Osteoblast (primary cell): Measurements from ENCODE around the gene GALNT10. TPM values are rescaled to one million over a fixed set of nuclear protein-coding genes. Genes with fewer than 3 reads are reported as not detected.

Experiments
- DNase-seq: peaks from one replicate; pipeline ENCODE4 v3.0.0; 2011; ENCODE audit warnings: low spot score, mixed read lengths; ENCODE audit not compliant: insufficient read length; ENCODE audit errors: missing footprints
- H2AFZ ChIP-seq: 2 replicates; pipeline ENCODE4 v1.6.0; 2011; ENCODE audit warnings: mild to moderate bottlenecking, low read length
- H3K27ac ChIP-seq: 2 replicates; pipeline ENCODE4 v1.5.1; 2011; ENCODE audit warnings: mild to moderate bottlenecking, low read depth, low read length, moderate library complexity
- H3K27me3 ChIP-seq: 2 replicates; pipeline ENCODE4 v1.6.0; 2012; ENCODE audit warnings: mild to moderate bottlenecking, control low read depth, inconsistent platforms, low read length, moderate library complexity; ENCODE audit not compliant: insufficient read depth
- H3K36me3 ChIP-seq: 2 replicates; pipeline ENCODE4 v1.5.1; 2011; ENCODE audit warnings: mild to moderate bottlenecking, low read length, control low read depth, moderate library complexity; ENCODE audit not compliant: insufficient read depth
- H3K4me1 ChIP-seq: 2 replicates; pipeline ENCODE4 v1.5.1; 2011; ENCODE audit warnings: mild to moderate bottlenecking, low read length, control low read depth, moderate library complexity; ENCODE audit not compliant: insufficient read depth
- H3K4me2 ChIP-seq: 2 replicates; pipeline ENCODE4 v1.6.0; 2011; ENCODE audit warnings: mild to moderate bottlenecking, low read length; ENCODE audit not compliant: insufficient read depth
- H3K4me3 ChIP-seq: fragments of 200-600 bp; sonication (generic); 3 replicates; pipeline ENCODE4 v1.5.1; 2012; ENCODE audit warnings: mild to moderate bottlenecking, low read length, inconsistent platforms; ENCODE audit not compliant: insufficient read depth
- H3K79me2 ChIP-seq: 2 replicates; pipeline ENCODE4 v1.6.0; 2012; ENCODE audit warnings: mild to moderate bottlenecking, low read length, control low read depth, inconsistent platforms; ENCODE audit not compliant: insufficient read depth
- H3K9me3 ChIP-seq: 2 replicates; pipeline ENCODE4 v1.5.1; 2011; ENCODE audit warnings: low read depth, low read length, control low read depth
- H4K20me1 ChIP-seq: 2 replicates; pipeline ENCODE4 v1.6.0; 2012; ENCODE audit warnings: mild to moderate bottlenecking, low read length, control low read depth; ENCODE audit not compliant: insufficient read depth
- CTCF ChIP-seq: IDR thresholded peaks from 2 replicates; pipeline ENCODE4 v1.5.1; 2011; ENCODE audit warnings: mild to moderate bottlenecking, low read depth, low read length, moderate library complexity; ENCODE audit errors: extremely low read depth
- total RNA-seq: library from RNA; depleted of rRNA; stranded (reverse); fragments of >200 nt; gene quantifications from 2 replicates; pipeline ENCODE4 v1.2.3, GENCODE V29; 2012

Gene GALNT10
- total RNA-seq, 1 donor: 62.2 TPM

GRCh38 chr5:154449786-154450185 is 259.3 kb downstream of the GALNT10 start:
- no peak overlapping the region for H3K27ac ChIP-seq
- peaks cover 49% of the 10 kb centered on the region for H3K79me2 ChIP-seq
- no peaks in the 10 kb centered on the region for H3K27me3 ChIP-seq
- H4K20me1 ChIP-seq: peaks cover 21% of the 10 kb centered on the region
- H3K9me3 ChIP-seq: no peaks in the 10 kb centered on the region
- no peak overlapping the region for H3K4me3 ChIP-seq
- peaks cover 10% of the 10 kb centered on the region for H3K4me1 ChIP-seq
- DNase-seq: no peak
- peaks cover 26% of the 10 kb centered on the region for H3K36me3 ChIP-seq
- no peak overlapping the region for H2AFZ ChIP-seq
- H3K4me2 ChIP-seq: no peak overlapping the region
- TF ChIP-seq CTCF: no peak

GRCh38 chr5:154451957-154452356 is 261.4 kb downstream of the GALNT10 start:
- Histone ChIP-seq H2AFZ (no peak overlapping the region), H3K4me2 (no peak overlapping the region), H3K4me1 (peaks cover 8% of the 10 kb centered on the region), H3K36me3 (peaks cover 47% of the 10 kb centered on the region), H3K9me3 (no peaks in the 10 kb centered on the region), H3K4me3 (no peak overlapping the region), H3K27me3 (no peaks in the 10 kb centered on the region), H4K20me1 (peaks cover 20% of the 10 kb centered on the region), H3K79me2 (peaks cover 40% of the 10 kb centered on the region), H3K27ac (no peak overlapping the region)
- no peak for TF ChIP-seq CTCF
- no peak for DNase-seq

- H3K27ac ChIP-seq: no peak overlapping the region
- H4K20me1 ChIP-seq: no peaks in the 10 kb centered on the region
- no peak for TF ChIP-seq CTCF
- no peak for DNase-seq
- H2AFZ ChIP-seq: no peak overlapping the region
- H3K4me3 ChIP-seq: no peak overlapping the region
- no peaks in the 10 kb centered on the region for H3K27me3 ChIP-seq
- H3K9me3 ChIP-seq: no peaks in the 10 kb centered on the region
- H3K36me3 ChIP-seq: peaks cover 54% of the 10 kb centered on the region
- no peak overlapping the region for H3K4me2 ChIP-seq
- peaks cover 5% of the 10 kb centered on the region for H3K79me2 ChIP-seq
- H3K4me1 ChIP-seq: no peaks in the 10 kb centered on the region
These were observed 265.1 kb downstream of the GALNT10 start for GRCh38 chr5:154455585-154455984.

GRCh38 chr5:154456540-154456939 is 266.0 kb downstream of the GALNT10 start:
- Histone ChIP-seq H3K27me3 (no peaks in the 10 kb centered on the region), H4K20me1 (peaks cover 3% of the 10 kb centered on the region), H3K27ac (no peak overlapping the region), H3K9me3 (no peaks in the 10 kb centered on the region), H3K79me2 (no peaks in the 10 kb centered on the region), H2AFZ (no peak overlapping the region), H3K4me3 (no peak overlapping the region), H3K4me2 (no peak overlapping the region), H3K36me3 (peaks cover 48% of the 10 kb centered on the region), H3K4me1 (no peaks in the 10 kb centered on the region)
- DNase-seq: no peak
- TF ChIP-seq CTCF: no peak
